Dermis microvascular lymphatic vessel endothelial cell (primary cell): ENCODE measurements around the gene UPP1. TPM values are rescaled to one million over a fixed set of nuclear protein-coding genes. Genes with fewer than 3 reads are reported as not detected.

Experiments used
- total RNA-seq: library from RNA; depleted of rRNA; stranded (reverse); fragments of >200 nt; gene quantifications from 2 replicates; pipeline ENCODE4 v1.2.1, GENCODE V29; 2014

The UPP1 gene
- total RNA-seq, 1 donor from 2014 or later: 9.1 TPM

Other genes starting within 250 kb of the UPP1 start
- 0.77 and 1.6 TPM in 2 replicates for gene PKD1L1, start 140.8 kb upstream of the UPP1 start, total RNA-seq
- 8.3 and 8.9 TPM in 2 replicates for gene HUS1, start 109.7 kb upstream of the UPP1 start, total RNA-seq
- gene SUN3, start 60.2 kb upstream of the UPP1 start, total RNA-seq: not detected in 2 replicates
- under 0.01 TPM in 1 of 2 replicates, not detected in the other for gene C7orf57, start 53.7 kb upstream of the UPP1 start, total RNA-seq
- not detected in 2 replicates for gene ABCA13, start 82.2 kb downstream of the UPP1 start, total RNA-seq